HuH-7.5 (cell line): ENCODE measurements around the gene SEMA5A.

Experiments used
- DNase-seq: peaks from one replicate; pipeline ENCODE4 v3.0.0; 2011; ENCODE audit warnings: low spot score

The SEMA5A gene

GRCh38 chr5:9105851-9106250 is 440.0 kb downstream of the SEMA5A start:
- no peak for DNase-seq

- DNase-seq, result no peak
These were observed 441.1 kb downstream of the SEMA5A start for GRCh38 chr5:9104571-9105339.

- no peak for DNase-seq
These were observed 442.6 kb downstream of the SEMA5A start for GRCh38 chr5:9103290-9103689.

- DNase-seq, result no peak
These were observed 446.2 kb downstream of the SEMA5A start for GRCh38 chr5:9099689-9100088.

GRCh38 chr5:9098990-9099389 is 446.9 kb downstream of the SEMA5A start:
- DNase-seq, result no peak

GRCh38 chr5:9094582-9094981 is 451.3 kb downstream of the SEMA5A start:
- no peak for DNase-seq

- no peak for DNase-seq
These were observed 453.8 kb downstream of the SEMA5A start for GRCh38 chr5:9091896-9092662.

DNA sequence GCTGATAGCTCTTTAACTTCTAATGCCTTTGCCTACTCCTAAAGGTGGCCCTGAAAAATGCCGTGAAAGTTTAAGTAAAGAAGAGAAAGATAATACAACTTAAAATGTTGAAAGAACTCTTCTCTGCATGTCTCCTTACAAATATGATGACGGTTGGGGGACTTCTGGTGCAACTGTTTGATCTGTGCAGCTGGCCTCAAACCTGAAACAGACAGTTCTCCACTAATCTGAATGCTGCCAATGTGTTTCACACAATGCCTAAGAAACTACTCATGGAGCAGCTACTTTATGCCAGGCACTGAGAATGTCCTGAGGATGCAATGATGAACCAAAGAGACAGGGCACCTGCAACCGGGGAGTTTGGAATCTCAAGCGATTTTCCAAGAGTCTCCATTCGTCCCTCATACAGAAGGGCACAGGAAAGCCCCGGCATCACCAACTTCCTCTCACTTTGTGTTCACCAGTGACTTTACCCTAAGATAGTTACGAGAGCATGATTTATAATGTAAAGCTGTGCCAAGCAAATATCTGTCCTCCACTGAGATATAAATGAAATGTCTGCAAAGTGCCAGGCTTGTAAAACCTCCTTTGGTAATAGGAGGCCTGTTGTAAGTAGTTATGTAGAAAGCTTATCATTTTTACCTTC is 455.4 kb downstream of the SEMA5A start:
- no peak for DNase-seq

GRCh38 chr5:9089893-9090292 is 456.0 kb downstream of the SEMA5A start:
- DNase-seq, result no peak

GRCh38 chr5:9082996-9083395 is 462.9 kb downstream of the SEMA5A start:
- no peak for DNase-seq

- no peak for DNase-seq
These were observed 473.2 kb downstream of the SEMA5A start for GRCh38 chr5:9072701-9073100.

- no peak for DNase-seq
These were observed 474.4 kb downstream of the SEMA5A start for GRCh38 chr5:9071524-9071923.

DNA sequence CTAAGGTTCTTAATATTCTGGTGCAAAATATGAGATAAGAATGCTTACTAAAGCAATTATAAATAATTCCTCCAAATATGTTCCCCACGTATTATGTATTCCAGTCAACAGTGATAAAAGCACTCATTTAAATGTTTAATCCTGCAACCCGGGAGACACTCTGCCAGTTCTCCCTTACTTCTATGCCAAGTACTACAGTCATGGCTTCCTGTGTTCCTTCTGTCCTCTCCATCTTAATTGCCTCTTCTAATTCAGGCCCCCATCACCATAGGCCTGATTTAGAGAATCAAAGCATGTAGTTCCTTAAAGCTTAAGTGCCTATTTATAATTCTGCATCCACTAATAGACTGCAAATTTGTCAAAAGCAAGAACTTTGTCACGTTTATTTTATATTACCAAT is 474.8 kb downstream of the SEMA5A start:
- DNase-seq, result no peak

GRCh38 chr5:9069650-9070049 is 476.2 kb downstream of the SEMA5A start:
- DNase-seq, result no peak

DNA sequence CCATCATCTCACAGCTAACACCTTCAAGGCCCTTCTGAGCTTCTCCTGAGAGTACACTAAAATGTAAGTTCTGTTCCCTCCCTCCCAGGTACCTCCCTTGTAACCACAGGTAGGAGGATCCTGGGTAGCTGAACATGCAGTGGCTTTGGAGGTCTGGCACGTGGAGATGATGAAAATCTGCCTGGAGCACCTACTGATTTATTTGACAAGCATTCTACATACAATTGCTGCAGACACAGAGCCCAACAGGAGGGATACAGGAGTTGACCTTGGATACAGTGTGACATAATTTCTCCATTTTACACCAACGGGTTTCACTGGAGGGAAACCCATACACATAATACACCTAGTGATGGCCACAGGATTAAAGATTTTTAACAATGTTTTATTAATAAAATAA is 478.7 kb downstream of the SEMA5A start:
- DNase-seq, result no peak

DNA sequence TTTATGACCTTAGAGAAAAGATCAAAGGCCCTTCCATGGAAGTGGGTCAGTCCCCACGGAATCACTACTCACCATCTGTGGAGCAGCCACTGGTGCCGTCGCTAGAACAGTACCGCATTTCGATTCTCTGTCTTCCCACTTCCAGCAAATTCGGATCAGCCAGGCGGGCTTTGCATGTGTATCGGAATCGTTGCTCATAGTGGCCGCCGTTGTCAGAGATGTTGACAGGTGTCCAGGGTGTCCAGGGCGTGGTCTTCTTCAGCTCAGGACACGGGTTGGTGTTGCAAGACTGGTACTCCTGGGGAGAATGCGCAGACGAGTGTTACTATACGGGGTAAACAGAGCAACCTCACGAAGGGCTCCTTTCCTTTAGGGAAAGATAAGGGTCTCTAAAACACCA is 479.5 kb downstream of the SEMA5A start:
- DNase-seq, result no peak

DNA sequence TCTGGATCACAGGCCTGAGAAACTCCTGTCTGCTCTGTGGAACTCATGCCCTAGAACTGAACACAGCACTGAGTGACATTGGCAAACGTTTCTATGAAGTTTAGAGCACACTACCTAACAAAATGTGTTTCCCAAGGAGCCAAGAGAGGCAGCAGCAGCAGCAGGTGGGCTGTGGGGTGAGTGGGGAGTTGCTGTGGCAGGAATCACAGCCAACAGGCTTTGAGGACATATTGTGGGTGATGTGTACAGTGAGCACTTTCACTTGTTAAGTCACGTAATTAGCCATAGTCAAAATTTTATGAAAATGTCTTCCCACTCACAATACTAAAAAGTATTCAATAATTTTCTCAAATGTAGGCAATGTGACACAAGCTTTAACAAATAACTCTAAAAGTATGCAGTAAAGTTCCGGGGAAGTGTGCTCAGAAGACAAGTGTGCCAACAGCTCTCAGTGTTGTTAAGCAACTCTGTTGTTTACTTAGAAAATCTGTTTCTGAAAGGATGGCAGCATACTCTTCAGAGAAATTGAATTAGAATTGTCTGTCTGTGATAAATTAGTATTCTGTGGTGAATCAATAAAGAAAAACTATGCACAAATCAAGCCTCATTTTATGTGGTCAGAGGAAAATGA is 482.1 kb downstream of the SEMA5A start:
- no peak for DNase-seq

DNA sequence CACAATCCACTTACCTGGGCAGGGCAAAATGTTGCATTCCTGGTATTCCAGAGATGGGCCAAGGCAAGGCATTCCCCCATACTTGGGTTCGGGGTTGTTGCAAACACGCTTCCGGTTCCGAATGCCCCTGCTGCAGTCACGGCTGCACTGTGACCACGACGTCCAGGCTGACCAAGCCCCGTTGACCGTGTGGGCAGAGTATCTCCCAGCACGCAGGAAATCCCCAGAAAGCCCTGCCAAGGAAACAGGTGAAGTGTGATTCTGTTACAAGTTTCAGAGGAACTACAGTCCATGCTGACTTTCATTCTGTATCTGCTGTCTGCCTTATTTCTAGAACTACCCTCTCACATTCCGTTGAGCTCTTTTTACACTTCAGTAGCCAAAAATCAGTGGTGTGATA is 483.0 kb downstream of the SEMA5A start:
- no peak for DNase-seq

DNA sequence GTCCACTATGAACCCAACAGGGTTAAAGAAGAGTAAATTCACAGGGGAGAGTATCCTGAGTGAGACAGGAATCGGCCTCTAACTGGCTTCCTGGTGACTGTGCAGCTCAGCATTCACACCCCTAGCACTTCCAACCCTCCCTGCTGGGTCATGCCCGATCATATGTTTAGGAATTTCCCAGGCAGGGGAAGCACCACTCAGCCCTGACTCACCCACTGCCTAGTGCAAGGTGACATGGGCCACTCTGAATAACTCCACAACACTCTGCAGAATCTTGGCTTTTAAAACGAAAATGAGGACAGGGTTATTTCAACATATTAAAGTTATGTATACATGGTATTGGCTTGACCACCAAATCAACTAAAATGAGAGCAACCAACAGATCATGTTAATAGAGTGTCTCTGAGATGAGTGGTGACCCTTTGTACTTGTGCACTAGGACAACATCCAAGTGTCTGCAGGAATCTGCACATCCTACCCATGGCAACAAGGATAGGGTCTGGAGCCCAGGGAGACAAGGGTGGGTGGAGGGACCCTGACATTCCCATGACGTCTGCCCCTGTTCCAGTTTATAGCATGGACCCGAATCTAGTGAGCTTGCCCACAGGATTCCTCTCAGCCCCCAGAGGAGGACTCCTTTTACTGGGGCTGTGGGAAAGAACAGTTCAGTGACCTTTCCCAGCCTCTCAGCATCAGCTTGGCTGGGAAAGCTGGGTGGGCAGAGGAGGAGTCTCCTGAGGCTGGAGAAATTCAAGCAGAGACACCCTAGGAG is 485.8 kb downstream of the SEMA5A start:
- DNase-seq, result no peak

GRCh38 chr5:9058666-9059065 is 487.2 kb downstream of the SEMA5A start:
- no peak for DNase-seq

DNA sequence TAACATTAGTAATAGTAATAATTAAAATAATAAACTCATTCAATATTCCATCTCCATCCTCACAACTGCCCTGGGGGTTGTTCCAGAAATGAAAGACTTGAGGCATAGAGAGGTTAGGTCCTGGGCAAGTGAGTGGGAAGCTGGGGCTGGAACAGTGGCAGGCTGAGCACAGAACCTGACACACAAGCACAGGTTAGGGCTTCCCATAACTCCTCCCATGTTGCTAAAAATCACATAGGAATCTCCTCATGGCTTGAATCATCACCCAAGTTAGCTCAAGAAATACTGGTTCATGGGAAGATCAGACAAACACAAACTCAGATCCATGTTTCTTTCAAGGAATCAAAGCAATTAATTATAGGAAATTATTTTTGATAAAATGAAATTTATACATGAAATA is 487.7 kb downstream of the SEMA5A start:
- no peak for DNase-seq
